Endothelial cell of umbilical vein (primary cell): ENCODE data around the gene PTPRT. TPM values are rescaled to one million over a fixed set of nuclear protein-coding genes. Genes with fewer than 3 reads are reported as not detected.

Experiments
- BruUV-seq: library from RNA; stranded (reverse); fragments of 400-500 nt; replicated peaks from 2 replicates; lab custom pipeline; 2021; lab: Mats Ljungman, UMichigan
- CTCF ChIA-PET: fragments of 300-600, 350-600 bp; sonication (Branson Sonifier 250); formaldehyde crosslinking; loops from one replicate; lab custom pipeline; 2021; ENCODE audit warnings: antibody characterized with exemption, inconsistent platforms; lab: Charles Lee
- POLR2A ChIA-PET: fragments of 300-600, 350-600 bp; sonication (Branson Sonifier 250); formaldehyde crosslinking; loops from one replicate; lab custom pipeline; 2021; ENCODE audit warnings: antibody characterized with exemption, inconsistent platforms; lab: Charles Lee
- DNase-seq: peaks from one replicate; pipeline ENCODE4 v3.0.0-alpha.2; 2011; ENCODE audit warnings: low read depth, low spot score
- FAIRE-seq: peaks from 2 replicates; lab custom pipeline; 2011; peaks lifted over from hg19 to GRCh38; lab: Jason Lieb, UNC
- H2AFZ ChIP-seq: 2 replicates; pipeline ENCODE4 v1.6.0; 2012; ENCODE audit warnings: low read depth, low read length, control low read depth, inconsistent platforms
- H3K27ac ChIP-seq: 2 replicates; pipeline ENCODE4 v1.5.1; 2011; ENCODE audit warnings: low read depth, mild to moderate bottlenecking, control low read depth, low read length, moderate library complexity; ENCODE audit not compliant: insufficient read depth
- H3K27me3 ChIP-seq, 2 experiments: 2 replicates each; pipeline versions ENCODE4 v1.6.0 to v1.6.1; 2011; ENCODE audit warnings: low read length in 2 of 2, mixed read lengths in 1 of 2; ENCODE audit not compliant: control insufficient read depth in 2 of 2, insufficient read depth in 2 of 2
- H3K36me3 ChIP-seq, 2 experiments: 2 replicates in 1 of 2; 3 replicates in 1 of 2; pipeline ENCODE4 v1.5.1; 2011; ENCODE audit warnings: low read length in 2 of 2, mild to moderate bottlenecking in 1 of 2, moderate library complexity in 1 of 2; ENCODE audit not compliant: control insufficient read depth in 2 of 2, insufficient read depth in 2 of 2; ENCODE audit errors: extremely low read depth in 1 of 2
- H3K4me1 ChIP-seq: 3 replicates; pipeline ENCODE4 v1.5.1; 2011; ENCODE audit warnings: mild to moderate bottlenecking, low read length; ENCODE audit not compliant: control insufficient read depth, insufficient read depth; ENCODE audit errors: extremely low read depth
- H3K4me2 ChIP-seq: 2 replicates; pipeline ENCODE4 v1.6.1; 2011; ENCODE audit warnings: low read length, control low read depth, mixed read lengths; ENCODE audit not compliant: insufficient read depth
- H3K4me3 ChIP-seq, 3 experiments: fragments of 200-600 bp in 1 of 3; sonication (generic), shearing (Covaris generic) in 1 of 3; replicated peaks in 1 of 3; 2 replicates each; pipeline ENCODE4 v1.5.1; 2011 to 2016; ENCODE audit warnings: control low read depth in 3 of 3, low read length in 3 of 3, mild to moderate bottlenecking in 2 of 3, inconsistent platforms in 1 of 3, low read depth in 1 of 3, moderate library complexity in 1 of 3; ENCODE audit not compliant: insufficient read depth in 1 of 3
- H3K79me2 ChIP-seq: 2 replicates; pipeline ENCODE4 v1.6.0; 2012; ENCODE audit warnings: low read length, inconsistent platforms; ENCODE audit not compliant: control insufficient read depth, insufficient read depth
- H3K9ac ChIP-seq: replicated peaks from 2 replicates; pipeline ENCODE3; 2011; ENCODE audit warnings: low read length, control low read depth; ENCODE audit not compliant: insufficient read depth; ENCODE audit errors: extremely low read depth
- H3K9me1 ChIP-seq: replicated peaks from 3 replicates; pipeline ENCODE4 v1.6.0; 2011; ENCODE audit warnings: mild to moderate bottlenecking, low read length; ENCODE audit not compliant: control insufficient read depth, insufficient read depth; ENCODE audit errors: extremely low read depth
- H3K9me3 ChIP-seq: replicated peaks from 2 replicates; pipeline ENCODE4 v1.5.1; 2012; ENCODE audit warnings: low read length, inconsistent platforms; ENCODE audit not compliant: control insufficient read depth, insufficient read depth
- H4K20me1 ChIP-seq: replicated peaks from 2 replicates; pipeline ENCODE3; 2011; ENCODE audit warnings: mild to moderate bottlenecking, low read length; ENCODE audit not compliant: control insufficient read depth, insufficient read depth; ENCODE audit errors: extremely low read depth
- CTCF ChIP-seq, 2 donors: IDR thresholded peaks; 1 replicate in 1 of 2; 2 replicates in 1 of 2; pipeline ENCODE4 v1.5.1; 2011; ENCODE audit warnings: low read length in 2 of 2, mild to moderate bottlenecking in 2 of 2, moderate library complexity in 2 of 2, control low read depth in 1 of 2, inconsistent platforms in 1 of 2, low read depth in 1 of 2; ENCODE audit not compliant: insufficient read depth in 1 of 2; ENCODE audit errors: extremely low read depth in 1 of 2
- EZH2 ChIP-seq: IDR thresholded peaks from 2 replicates; pipeline ENCODE4 v1.6.1; 2012; ENCODE audit warnings: borderline replicate concordance, low read depth, mild to moderate bottlenecking, moderate library complexity, low read length, inconsistent platforms; ENCODE audit not compliant: severe bottlenecking
- FOS ChIP-seq: IDR thresholded peaks from 2 replicates; pipeline ENCODE4 v1.6.1; 2011; ENCODE audit warnings: mild to moderate bottlenecking, low read length, moderate library complexity, borderline replicate concordance; ENCODE audit not compliant: insufficient read depth
- JUN ChIP-seq: IDR thresholded peaks from 2 replicates; pipeline ENCODE4 v1.6.1; 2011; ENCODE audit warnings: borderline replicate concordance, low read depth; ENCODE audit not compliant: insufficient read length, insufficient read depth
- MYC ChIP-seq: IDR thresholded peaks from one replicate; pipeline ENCODE4 v1.6.1; 2011; ENCODE audit warnings: mild to moderate bottlenecking, low read depth, low read length
- POLR2A ChIP-seq: IDR thresholded peaks from 2 replicates; pipeline ENCODE4 v1.6.1; 2012; ENCODE audit warnings: low read depth, mild to moderate bottlenecking, control low read depth, low read length
- POLR2AphosphoS5 ChIP-seq: IDR thresholded peaks from 2 replicates; pipeline ENCODE4 v1.6.1; 2012; ENCODE audit warnings: low read depth, mild to moderate bottlenecking, control low read depth, low read length, moderate library complexity; ENCODE audit not compliant: insufficient read depth
- dilution Hi-C: fragments of 300-500 bp; cut with MboI; formaldehyde crosslinking; loops from one replicate; pipeline ENCODE4 v1.15.0; 2019; ENCODE audit warnings: low sequenced_read_pairs; ENCODE audit not compliant: extremely low pct_ligation_motif_present
- intact Hi-C: fragments of 100-400 bp; cut with micrococcal nuclease; formaldehyde crosslinking; loops from one replicate; pipeline ENCODE4 v1.10.0; 2022
- polyA plus RNA-seq, 4 experiments: library from polyadenylated mRNA; depleted of rRNA in 3 of 4; stranded (reverse) in 3 of 4; unstranded in 1 of 4; fragments of >200 nt; gene quantifications; 2 replicates each; pipeline versions ENCODE4 v1.2.1 to v1.2.3, GENCODE V29; 2011 to 2012; ENCODE audit warnings: missing spikeins in 1 of 4
- small RNA-seq: library from RNA; depleted of rRNA; stranded (forward); fragments of <200 nt; gene quantifications from one replicate; pipeline ENCODE3, GENCODE V24; 2012; ENCODE audit warnings: low replicate concordance, low read depth; ENCODE audit not compliant: insufficient read depth, insufficient read length
- total RNA-seq: library from RNA; stranded (reverse); gene quantifications from 2 replicates; pipeline ENCODE4 v1.2.3, GENCODE V29; 2021

Gene PTPRT
- total and polyA plus RNA-seq, 2 donors (not counting 3 experiments of a cell fraction or from before 2014, with no cell fraction given), result not detected

GRCh38 chr20:42024653-42025052 is 1165.1 kb downstream of the PTPRT start:
- dilution Hi-C loops, result no loop called here
- BruUV-seq, result no TSS peak
- no peak overlapping the region for H2AFZ ChIP-seq
- H3K9me3 ChIP-seq, result no peaks in the 10 kb centered on the region
- no peaks in the 10 kb centered on the region for H4K20me1 ChIP-seq
- DNase-seq, result peak; percentile 2
- no peaks in the 10 kb centered on the region for H3K36me3 ChIP-seq
- no peak overlapping the region for H3K4me3 ChIP-seq
- CTCF ChIA-PET, result no interaction called here
- H3K9ac ChIP-seq, result no peak overlapping the region
- no peak for FAIRE-seq
- intact Hi-C loops, result no loop called here
- no peaks in the 10 kb centered on the region for H3K9me1 ChIP-seq
- TF ChIP-seq POLR2AphosphoS5 (no peak), CTCF (IDR thresholded peaks at IDR 0.05; ENCODE audit: extremely low read depth in 1 of 2, insufficient read depth in 1 of 2, low read depth in 1 of 2, low read length in 2 of 2) (no peak), EZH2 (no peak), POLR2A (no peak), FOS (no peak), JUN (no peak), MYC (no peak)
- no peaks in the 10 kb centered on the region for H3K27me3 ChIP-seq
- no peaks in the 10 kb centered on the region for H3K79me2 ChIP-seq
- H3K4me1 ChIP-seq, result no peaks in the 10 kb centered on the region
- POLR2A ChIA-PET, result no interaction called here
- no peak overlapping the region for H3K4me2 ChIP-seq
- no peak overlapping the region for H3K27ac ChIP-seq

Small RNA genes within 50 kb of the gene (small RNA-seq; reads per million reads assigned to genes)
- not detected for gene RN7SKP100
